NB4 (cell line): Measurements from ENCODE around the gene B3GAT3.

Source experiments
- CTCF ChIP-seq: IDR thresholded peaks from one replicate; pipeline ENCODE4 v1.5.1; 2012; ENCODE audit warnings: low read depth, low read length
- POLR2A ChIP-seq: IDR thresholded peaks from 2 replicates; pipeline ENCODE4 v1.6.1; 2011; ENCODE audit warnings: mild to moderate bottlenecking; ENCODE audit not compliant: insufficient read length; ENCODE audit errors: extremely low read depth

DNA sequence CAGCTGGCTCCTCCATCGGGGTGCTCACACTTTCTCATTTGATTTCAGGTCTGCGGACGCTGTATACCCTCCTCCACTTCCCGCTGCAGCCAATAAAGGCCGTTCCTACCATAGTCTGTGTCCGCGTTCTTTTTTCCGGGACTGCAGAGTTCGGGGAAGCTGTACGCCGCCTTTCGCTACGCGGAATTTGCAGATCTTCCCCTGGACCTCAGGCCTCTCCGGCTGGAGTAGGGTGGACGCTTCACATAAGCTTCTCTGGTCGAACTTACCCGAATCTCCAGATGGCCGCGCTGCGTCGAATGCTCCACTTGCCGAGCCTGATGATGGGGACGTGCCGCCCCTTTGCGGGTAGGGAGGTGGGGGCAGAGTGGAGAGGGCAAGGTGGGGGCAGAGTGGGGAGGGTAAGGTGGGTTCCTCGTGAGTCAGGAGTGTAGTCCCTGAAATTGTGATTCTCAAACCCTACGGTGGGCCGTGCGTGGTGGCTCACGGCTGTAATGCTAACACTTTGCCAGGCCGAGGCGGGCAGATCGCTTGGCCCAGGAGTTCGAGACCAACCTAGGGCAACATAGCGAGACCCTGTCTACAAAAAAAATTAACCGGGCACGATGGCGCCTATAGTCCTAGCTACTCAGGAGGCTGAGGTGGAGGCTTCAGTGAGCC is 43.9 kb upstream of the B3GAT3 start:
- no peak for TF ChIP-seq CTCF
- no peak for TF ChIP-seq POLR2A
